Sigmoid colon (tissue), 4 donors: ENCODE results near the gene INTS11.

ENCODE experiments used
- POLR2AphosphoS5 ChIP-seq, 4 donors: sonication (generic); formaldehyde crosslinking; IDR thresholded peaks; one replicate each; pipeline ENCODE4 v1.6.1; 2017; ENCODE audit warnings: antibody characterized with exemption in 4 of 4
- TF ChIP-seq, protein P1 (sequence below), 4 experiments: fragments of 450-650 bp in 3 of 4; fragments of 200-600 bp in 1 of 4; IDR thresholded peaks; one replicate each; pipeline ENCODE4 v1.5.1; 2016 to 2019; ENCODE audit warnings: antibody characterized with exemption in 4 of 4, mild to moderate bottlenecking in 3 of 4, moderate library complexity in 2 of 4

DNA sequence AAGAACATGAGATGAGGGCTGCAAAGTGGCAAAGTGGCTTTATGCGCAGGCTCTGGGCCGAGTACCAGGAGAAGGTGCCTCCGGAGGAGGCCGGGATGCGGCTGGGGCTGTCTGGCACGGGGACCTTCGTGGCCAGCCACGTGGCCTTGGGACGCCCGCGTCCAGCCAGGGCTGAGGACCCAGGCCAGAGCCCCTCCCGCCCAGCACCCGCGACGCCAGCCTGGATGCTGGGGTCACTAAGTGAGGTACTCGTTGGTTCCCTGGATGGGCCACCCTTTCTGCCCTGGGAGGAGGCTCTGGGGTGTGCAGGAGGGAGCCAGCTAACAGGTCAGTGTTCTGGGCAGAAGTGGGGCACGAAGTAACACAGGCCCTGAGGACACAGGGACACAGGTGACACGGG is 31.6 kb downstream of the INTS11 start:
- TF ChIP-seq, protein P1, sequence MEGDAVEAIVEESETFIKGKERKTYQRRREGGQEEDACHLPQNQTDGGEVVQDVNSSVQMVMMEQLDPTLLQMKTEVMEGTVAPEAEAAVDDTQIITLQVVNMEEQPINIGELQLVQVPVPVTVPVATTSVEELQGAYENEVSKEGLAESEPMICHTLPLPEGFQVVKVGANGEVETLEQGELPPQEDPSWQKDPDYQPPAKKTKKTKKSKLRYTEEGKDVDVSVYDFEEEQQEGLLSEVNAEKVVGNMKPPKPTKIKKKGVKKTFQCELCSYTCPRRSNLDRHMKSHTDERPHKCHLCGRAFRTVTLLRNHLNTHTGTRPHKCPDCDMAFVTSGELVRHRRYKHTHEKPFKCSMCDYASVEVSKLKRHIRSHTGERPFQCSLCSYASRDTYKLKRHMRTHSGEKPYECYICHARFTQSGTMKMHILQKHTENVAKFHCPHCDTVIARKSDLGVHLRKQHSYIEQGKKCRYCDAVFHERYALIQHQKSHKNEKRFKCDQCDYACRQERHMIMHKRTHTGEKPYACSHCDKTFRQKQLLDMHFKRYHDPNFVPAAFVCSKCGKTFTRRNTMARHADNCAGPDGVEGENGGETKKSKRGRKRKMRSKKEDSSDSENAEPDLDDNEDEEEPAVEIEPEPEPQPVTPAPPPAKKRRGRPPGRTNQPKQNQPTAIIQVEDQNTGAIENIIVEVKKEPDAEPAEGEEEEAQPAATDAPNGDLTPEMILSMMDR (IDR thresholded peaks at IDR 0.05): no peak
- TF ChIP-seq POLR2AphosphoS5 (IDR thresholded peaks at IDR 0.05): no peak
